OCI-LY3 (cell line): ENCODE measurements around the gene TARM1.

ENCODE experiments used
- H2AFZ ChIP-seq: fragments of 200-600, 300-600 bp; shearing (Covaris generic); 2 replicates; pipeline ENCODE4 v1.6.0; 2014; ENCODE audit warnings: antibody characterized with exemption, low read depth, low read length
- H3K27ac ChIP-seq: fragments of 200-600, 300-600 bp; sonication (generic); 2 replicates; pipeline ENCODE4 v1.5.1; 2014; ENCODE audit warnings: mild to moderate bottlenecking, low read length, moderate library complexity, mixed read lengths
- H3K27me3 ChIP-seq: fragments of 200-600, 300-600 bp; sonication (generic); 2 replicates; pipeline ENCODE4 v1.6.1; 2014; ENCODE audit warnings: low read depth, low read length, mixed read lengths
- H3K36me3 ChIP-seq: fragments of 200-600, 300-600 bp; sonication (generic); replicated peaks from 2 replicates; pipeline ENCODE3; 2014; ENCODE audit warnings: low read depth, low read length, mixed read lengths
- H3K4me1 ChIP-seq: fragments of 300-600, 200-600 bp; sonication (generic); 2 replicates; pipeline ENCODE4 v1.6.1; 2014; ENCODE audit warnings: low read length, mixed read lengths
- H3K4me2 ChIP-seq: fragments of 200-600, 300-600 bp; sonication (generic); 2 replicates; pipeline ENCODE4 v1.6.1; 2014; ENCODE audit warnings: low read length, mixed read lengths
- H3K4me3 ChIP-seq: fragments of 300-600, 200-600 bp; sonication (generic); 2 replicates; pipeline ENCODE4 v1.5.1; 2014; ENCODE audit warnings: antibody characterized with exemption, mild to moderate bottlenecking, low read length, moderate library complexity
- H3K79me2 ChIP-seq: fragments of 300-600, 200-600 bp; shearing (Covaris generic); 2 replicates; pipeline ENCODE4 v1.6.1; 2014; ENCODE audit warnings: mild to moderate bottlenecking, low read length, mixed read lengths
- H3K9ac ChIP-seq: fragments of 300-600, 200-600 bp; shearing (Covaris generic); 2 replicates; pipeline ENCODE4 v1.6.0; 2014; ENCODE audit warnings: mild to moderate bottlenecking, low read length, moderate library complexity
- H3K9me3 ChIP-seq: fragments of 200-600, 300-600 bp; shearing (Covaris generic); 2 replicates; pipeline ENCODE4 v1.6.1; 2014; ENCODE audit warnings: low read length, mixed read lengths; ENCODE audit not compliant: insufficient read depth
- H4K20me1 ChIP-seq: fragments of 200-600, 300-600 bp; sonication (generic); 2 replicates; pipeline ENCODE4 v1.6.1; 2016; ENCODE audit warnings: low read length, mixed read lengths; ENCODE audit not compliant: insufficient read depth
- EZH2phosphoT487 ChIP-seq: fragments of 200-600 bp; shearing (Covaris generic); IDR thresholded peaks from 2 replicates; pipeline ENCODE4 v1.6.1; 2018; ENCODE audit warnings: antibody characterized with exemption, mixed run types, low read depth
- TF ChIP-seq, protein P1 (sequence below): fragments of 200-600, 300-600 bp; sonication (generic); IDR thresholded peaks from 2 replicates; pipeline ENCODE4 v1.5.1; 2014; ENCODE audit warnings: antibody characterized with exemption, low read length, low read depth

Gene TARM1

DNA sequence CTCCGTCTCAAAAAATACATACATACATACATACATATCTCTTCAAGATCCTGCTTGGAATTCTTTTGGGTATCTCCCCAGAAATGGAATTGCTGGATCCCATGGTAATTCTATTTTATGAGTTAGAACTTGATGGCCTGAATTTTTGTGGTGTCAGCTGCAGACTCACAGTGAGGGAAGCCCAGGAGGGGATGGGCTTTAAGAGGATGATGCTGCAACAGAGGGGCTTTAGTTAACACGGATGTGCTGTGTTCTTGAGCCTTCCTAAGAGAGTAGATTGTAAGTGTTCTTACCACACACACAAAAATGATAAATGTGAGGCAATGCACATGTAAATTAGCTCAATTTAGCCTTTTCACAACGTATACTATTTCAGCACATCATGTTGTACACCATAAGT, 58.0 kb downstream of the TARM1 start:
- H3K27ac ChIP-seq = no peak overlapping the region

DNA sequence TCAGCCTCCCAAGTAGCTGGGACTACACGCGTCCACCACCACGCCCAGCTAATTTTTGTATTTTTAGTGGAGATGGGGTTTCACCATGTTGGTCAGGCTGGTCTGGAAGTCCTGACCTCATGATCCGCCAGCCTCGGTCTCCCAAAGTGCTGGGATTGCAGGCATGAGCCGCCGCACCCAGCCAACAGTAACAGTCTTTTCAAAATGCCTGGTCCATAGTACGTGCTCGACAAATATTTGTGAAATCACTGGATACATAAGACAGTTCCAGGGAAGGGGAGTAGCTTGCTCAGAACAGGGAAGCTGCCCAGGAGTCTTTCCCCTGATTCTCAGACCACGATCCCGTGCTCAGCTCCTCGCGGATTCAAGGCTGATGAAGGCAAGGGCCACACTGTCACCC, 59.2 kb downstream of the TARM1 start:
- Histone ChIP-seq H3K27me3 (no peaks in the 10 kb centered on the region), H3K4me2 (no peak overlapping the region), H3K79me2 (no peaks in the 10 kb centered on the region), H3K9ac (no peak overlapping the region), H3K27ac (no peak overlapping the region), H3K9me3 (no peaks in the 10 kb centered on the region), H3K36me3 (no peaks in the 10 kb centered on the region), H3K4me1 (no peaks in the 10 kb centered on the region), H4K20me1 (no peaks in the 10 kb centered on the region), H3K4me3 (no peak overlapping the region), H2AFZ (no peak overlapping the region)
- TF ChIP-seq EZH2phosphoT487 = no peak
- TF ChIP-seq, protein P1, sequence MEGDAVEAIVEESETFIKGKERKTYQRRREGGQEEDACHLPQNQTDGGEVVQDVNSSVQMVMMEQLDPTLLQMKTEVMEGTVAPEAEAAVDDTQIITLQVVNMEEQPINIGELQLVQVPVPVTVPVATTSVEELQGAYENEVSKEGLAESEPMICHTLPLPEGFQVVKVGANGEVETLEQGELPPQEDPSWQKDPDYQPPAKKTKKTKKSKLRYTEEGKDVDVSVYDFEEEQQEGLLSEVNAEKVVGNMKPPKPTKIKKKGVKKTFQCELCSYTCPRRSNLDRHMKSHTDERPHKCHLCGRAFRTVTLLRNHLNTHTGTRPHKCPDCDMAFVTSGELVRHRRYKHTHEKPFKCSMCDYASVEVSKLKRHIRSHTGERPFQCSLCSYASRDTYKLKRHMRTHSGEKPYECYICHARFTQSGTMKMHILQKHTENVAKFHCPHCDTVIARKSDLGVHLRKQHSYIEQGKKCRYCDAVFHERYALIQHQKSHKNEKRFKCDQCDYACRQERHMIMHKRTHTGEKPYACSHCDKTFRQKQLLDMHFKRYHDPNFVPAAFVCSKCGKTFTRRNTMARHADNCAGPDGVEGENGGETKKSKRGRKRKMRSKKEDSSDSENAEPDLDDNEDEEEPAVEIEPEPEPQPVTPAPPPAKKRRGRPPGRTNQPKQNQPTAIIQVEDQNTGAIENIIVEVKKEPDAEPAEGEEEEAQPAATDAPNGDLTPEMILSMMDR = no peak

More for the DNA sequence above, 58.0 kb downstream of the TARM1 start:
- H2AFZ ChIP-seq = no peak overlapping the region
- no peaks in the 10 kb centered on the region for H3K36me3 ChIP-seq
- no peaks in the 10 kb centered on the region for H3K27me3 ChIP-seq
- no peaks in the 10 kb centered on the region for H3K4me1 ChIP-seq
- no peak overlapping the region for H3K9ac ChIP-seq
- TF ChIP-seq EZH2phosphoT487 = no peak
- TF ChIP-seq, protein P1 = no peak
- no peaks in the 10 kb centered on the region for H3K9me3 ChIP-seq
- H3K4me3 ChIP-seq = no peak overlapping the region
- H3K79me2 ChIP-seq = no peaks in the 10 kb centered on the region
- H4K20me1 ChIP-seq = no peaks in the 10 kb centered on the region
- H3K4me2 ChIP-seq = no peak overlapping the region

DNA sequence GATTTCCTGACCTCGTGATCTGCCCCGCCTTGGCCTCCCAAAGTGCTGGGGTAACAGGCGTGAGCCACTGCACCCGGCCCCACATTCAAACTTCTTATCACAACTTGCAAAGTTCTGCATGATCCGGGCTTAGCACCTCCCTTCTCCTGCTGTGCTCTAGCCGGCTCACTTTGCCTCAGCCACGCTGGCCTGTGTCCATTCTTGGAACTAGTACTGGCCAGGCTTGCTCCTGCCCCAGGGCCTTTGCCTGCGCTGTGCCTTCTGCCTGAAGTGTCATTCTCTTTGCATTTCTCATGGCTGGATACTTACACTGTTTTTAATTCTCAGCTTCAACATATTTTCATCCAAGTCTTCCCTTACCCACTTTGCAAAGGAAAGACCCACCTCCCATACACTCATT, 59.8 kb downstream of the TARM1 start:
- Histone ChIP-seq H3K9ac (no peak overlapping the region), H3K4me2 (no peak overlapping the region), H4K20me1 (no peaks in the 10 kb centered on the region), H2AFZ (no peak overlapping the region), H3K27me3 (no peaks in the 10 kb centered on the region), H3K36me3 (no peaks in the 10 kb centered on the region), H3K27ac (no peak overlapping the region), H3K4me1 (no peaks in the 10 kb centered on the region), H3K4me3 (no peak overlapping the region), H3K79me2 (no peaks in the 10 kb centered on the region), H3K9me3 (no peaks in the 10 kb centered on the region)
- TF ChIP-seq EZH2phosphoT487 = no peak
